ENCODE results near the gene TMEM238.
"Not testable (repeated sequence)": the region's sequence is repeated elsewhere in the genome, so short reads cannot be mapped to it uniquely, and the experiment has no call there.

The TMEM238 gene

GRCh38 chr19:55336101-55336500, 48.0 kb downstream of the TMEM238 start:
- DNase-seq, result no peak

DNA sequence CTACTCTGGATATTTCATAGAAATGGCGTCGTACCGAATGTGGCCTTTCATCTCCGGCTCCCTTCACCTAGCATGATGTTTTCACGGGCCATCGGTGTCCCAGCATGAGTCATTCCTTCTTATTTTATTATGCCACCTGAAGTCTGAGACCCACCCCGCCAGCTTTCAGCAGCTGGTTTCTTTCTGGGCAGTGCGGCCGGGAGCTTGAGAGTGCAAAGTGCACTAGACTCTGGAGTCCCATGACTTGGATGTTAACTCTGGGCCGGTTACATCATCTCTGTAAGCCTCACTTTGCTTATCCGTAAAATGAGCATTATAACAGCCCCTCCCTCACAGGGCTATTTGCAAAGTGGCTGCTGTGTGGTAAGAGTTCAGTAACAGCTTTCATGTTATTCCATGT, 50.2 kb downstream of the TMEM238 start:
- DNase-seq, result no peak

DNA sequence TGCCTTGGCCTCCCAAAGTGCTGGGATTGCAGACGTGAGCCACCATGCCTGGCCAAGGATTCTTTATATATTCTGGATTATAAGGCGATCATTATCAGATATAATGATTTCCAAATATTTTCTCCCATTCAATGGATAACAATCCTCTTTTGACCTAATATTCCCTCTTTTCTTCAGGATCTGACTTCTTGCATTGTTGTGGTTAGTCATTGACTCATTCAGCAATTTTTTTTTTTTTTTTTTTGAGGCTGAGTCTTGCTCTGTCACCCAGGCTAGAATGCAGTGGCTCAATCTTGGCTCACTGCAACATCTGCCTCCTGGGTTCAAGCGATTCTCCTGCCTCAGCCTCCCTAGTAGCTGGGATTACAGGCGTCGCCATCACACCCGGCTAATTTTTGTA, 54.3 kb downstream of the TMEM238 start:
- not testable (repeated sequence) for DNase-seq
